Astrocyte (in vitro differentiated cells and primary cell): ENCODE measurements around the gene CEACAM18. TPM values are rescaled to one million over a fixed set of nuclear protein-coding genes. Genes with fewer than 3 reads are reported as not detected.
A peak's percentile ranks its signal among the peaks of the same experiment; 100 is the strongest.

ENCODE experiments used
- DNase-seq: peaks from one replicate; pipeline ENCODE4 v3.0.0-alpha.2; 2010; ENCODE audit warnings: low read depth
- FAIRE-seq: peaks from 2 replicates; lab custom pipeline; 2011; peaks lifted over from hg19 to GRCh38; lab: Jason Lieb, UNC
- H2AFZ ChIP-seq: 2 replicates; pipeline ENCODE4 v1.6.0; 2012; ENCODE audit warnings: low read depth, low read length, inconsistent platforms
- H3K27ac ChIP-seq: 2 replicates; pipeline ENCODE4 v1.5.1; 2011; ENCODE audit warnings: low read depth, low read length, inconsistent platforms
- H3K27me3 ChIP-seq: 2 replicates; pipeline ENCODE4 v1.6.0; 2011; ENCODE audit warnings: low read length, inconsistent platforms; ENCODE audit not compliant: insufficient read depth
- H3K36me3 ChIP-seq: 2 replicates; pipeline ENCODE4 v1.5.1; 2011; ENCODE audit warnings: low read length, inconsistent platforms; ENCODE audit not compliant: insufficient read depth
- H3K4me1 ChIP-seq: 2 replicates; pipeline ENCODE4 v1.5.1; 2011; ENCODE audit warnings: low read length, inconsistent platforms; ENCODE audit not compliant: insufficient read depth
- H3K4me2 ChIP-seq: 2 replicates; pipeline ENCODE4 v1.6.0; 2012; ENCODE audit warnings: low read length, inconsistent platforms
- H3K4me3 ChIP-seq: 2 replicates; pipeline ENCODE4 v1.5.1; 2011; ENCODE audit warnings: low read depth, mild to moderate bottlenecking, low read length, inconsistent platforms; ENCODE audit not compliant: insufficient read depth
- H3K79me2 ChIP-seq: 2 replicates; pipeline ENCODE4 v1.6.0; 2012; ENCODE audit warnings: mild to moderate bottlenecking, low read length, inconsistent platforms; ENCODE audit not compliant: insufficient read depth
- H3K9ac ChIP-seq: 2 replicates; pipeline ENCODE4 v1.6.0; 2012; ENCODE audit warnings: mild to moderate bottlenecking, low read length, inconsistent platforms
- H3K9me3 ChIP-seq: 2 replicates; pipeline ENCODE4 v1.5.1; 2012; ENCODE audit warnings: low read depth, mild to moderate bottlenecking, low read length, inconsistent platforms; ENCODE audit not compliant: insufficient read depth
- H4K20me1 ChIP-seq: 2 replicates; pipeline ENCODE4 v1.6.0; 2012; ENCODE audit warnings: low read length, inconsistent platforms; ENCODE audit not compliant: insufficient read depth
- H3K27ac Mint-ChIP-seq: one replicate; pipeline ENCODE4 v1.8.0; 2021; ENCODE audit warnings: mild to moderate bottlenecking, mixed read lengths; ENCODE audit not compliant: unreplicated experiment
- H3K27me3 Mint-ChIP-seq: one replicate; pipeline ENCODE4 v1.8.0; 2021; ENCODE audit warnings: low read depth, mixed read lengths; ENCODE audit not compliant: unreplicated experiment
- H3K36me3 Mint-ChIP-seq: one replicate; pipeline ENCODE4 v1.8.0; 2021; ENCODE audit warnings: low read depth, mixed read lengths; ENCODE audit not compliant: unreplicated experiment
- H3K4me1 Mint-ChIP-seq: one replicate; pipeline ENCODE4 v1.8.0; 2021; ENCODE audit warnings: low read depth, mixed read lengths; ENCODE audit not compliant: unreplicated experiment
- H3K4me3 Mint-ChIP-seq: one replicate; pipeline ENCODE4 v1.8.0; 2021; ENCODE audit warnings: mild to moderate bottlenecking, moderate library complexity, mixed read lengths; ENCODE audit not compliant: unreplicated experiment
- H3K9me3 Mint-ChIP-seq: one replicate; pipeline ENCODE4 v1.8.0; 2021; ENCODE audit warnings: mild to moderate bottlenecking, mixed read lengths; ENCODE audit not compliant: unreplicated experiment
- CTCF ChIP-seq: IDR thresholded peaks from 2 replicates; pipeline ENCODE4 v1.5.1; 2011; ENCODE audit warnings: low read depth, mild to moderate bottlenecking, inconsistent platforms, low read length, moderate library complexity; ENCODE audit not compliant: insufficient read depth
- EZH2 ChIP-seq: IDR thresholded peaks from 2 replicates; pipeline ENCODE4 v1.6.1; 2012; ENCODE audit warnings: mild to moderate bottlenecking, low read length, inconsistent platforms; ENCODE audit not compliant: insufficient read depth
- total RNA-seq: library from RNA; stranded (reverse); gene quantifications from 2 replicates; pipeline ENCODE4 v1.2.1, GENCODE V29; 2021

Gene CEACAM18
- total RNA-seq, 1 donor from 2014 or later = not detected

GRCh38 chr19:51472607-51473006 lies 5.7 kb upstream of the CEACAM18 start:
- no peaks in the 10 kb centered on the region for H3K36me3 ChIP-seq
- TF ChIP-seq EZH2 = no peak
- TF ChIP-seq CTCF = no peak
- H3K4me2 ChIP-seq = no peak overlapping the region
- no peak overlapping the region for H3K4me3 ChIP-seq
- Mint-ChIP-seq H3K36me3 (no peaks in the 10 kb centered on the region), H3K27me3 (peaks cover 47% of the 10 kb centered on the region), H3K9me3 (no peaks in the 10 kb centered on the region), H3K27ac (no peak overlapping the region), H3K4me3 (no peak overlapping the region), H3K4me1 (no peaks in the 10 kb centered on the region)
- FAIRE-seq (no peak), DNase-seq (no peak)
- no peak overlapping the region for H3K27ac ChIP-seq
- H3K4me1 ChIP-seq = no peaks in the 10 kb centered on the region
- H3K9ac ChIP-seq = no peak overlapping the region
- no peak overlapping the region for H2AFZ ChIP-seq
- H3K27me3 ChIP-seq = no peaks in the 10 kb centered on the region
- no peaks in the 10 kb centered on the region for H4K20me1 ChIP-seq
- H3K9me3 ChIP-seq = no peaks in the 10 kb centered on the region
- H3K79me2 ChIP-seq = no peaks in the 10 kb centered on the region

- no peak overlapping the region for H3K27ac ChIP-seq
- DNase-seq (peak; percentile 3), FAIRE-seq (no peak)
- no peaks in the 10 kb centered on the region for H3K9me3 ChIP-seq
- no peak overlapping the region for H2AFZ ChIP-seq
- Mint-ChIP-seq H3K27me3 (peaks cover 41% of the 10 kb centered on the region), H3K4me3 (no peak overlapping the region), H3K27ac (no peak overlapping the region), H3K36me3 (no peaks in the 10 kb centered on the region), H3K4me1 (no peaks in the 10 kb centered on the region), H3K9me3 (no peaks in the 10 kb centered on the region)
- no peak overlapping the region for H3K4me2 ChIP-seq
- TF ChIP-seq CTCF (peak; percentile 55), EZH2 (no peak)
- no peaks in the 10 kb centered on the region for H3K27me3 ChIP-seq
- H3K36me3 ChIP-seq = no peaks in the 10 kb centered on the region
- no peaks in the 10 kb centered on the region for H3K79me2 ChIP-seq
- no peaks in the 10 kb centered on the region for H3K4me1 ChIP-seq
- H3K4me3 ChIP-seq = no peak overlapping the region
- no peaks in the 10 kb centered on the region for H4K20me1 ChIP-seq
- no peak overlapping the region for H3K9ac ChIP-seq
Measured at GRCh38 chr19:51473009-51473707, 5.2 kb upstream of the CEACAM18 start.

GRCh38 chr19:51476164-51476563 lies 2.2 kb upstream of the CEACAM18 start:
- Histone ChIP-seq H3K79me2 (no peaks in the 10 kb centered on the region), H3K4me2 (no peak overlapping the region), H3K27me3 (no peaks in the 10 kb centered on the region), H4K20me1 (no peaks in the 10 kb centered on the region), H2AFZ (no peak overlapping the region), H3K27ac (no peak overlapping the region), H3K4me1 (no peaks in the 10 kb centered on the region), H3K9ac (no peak overlapping the region), H3K9me3 (peaks cover 12% of the 10 kb centered on the region), H3K4me3 (no peak overlapping the region), H3K36me3 (no peaks in the 10 kb centered on the region)
- Mint-ChIP-seq H3K9me3 (peaks cover 2% of the 10 kb centered on the region), H3K4me3 (no peak overlapping the region), H3K27ac (no peak overlapping the region), H3K36me3 (no peaks in the 10 kb centered on the region), H3K4me1 (no peaks in the 10 kb centered on the region), H3K27me3 (peaks cover 36% of the 10 kb centered on the region)
- FAIRE-seq = no peak
- DNase-seq = no peak
- TF ChIP-seq CTCF = no peak
- TF ChIP-seq EZH2 = no peak
